Right forelimb (tissue), 1 donor: ENCODE data around the gene SV2C.
A peak's percentile ranks its signal among the peaks of the same experiment; 100 is the strongest.
"Not testable (repeated sequence)": the region's sequence is repeated elsewhere in the genome, so short reads cannot be mapped to it uniquely, and the experiment has no call there.

Experiments
- DNase-seq: peaks from one replicate; pipeline ENCODE4 v3.0.0-alpha.2; 2018

Gene SV2C

DNA sequence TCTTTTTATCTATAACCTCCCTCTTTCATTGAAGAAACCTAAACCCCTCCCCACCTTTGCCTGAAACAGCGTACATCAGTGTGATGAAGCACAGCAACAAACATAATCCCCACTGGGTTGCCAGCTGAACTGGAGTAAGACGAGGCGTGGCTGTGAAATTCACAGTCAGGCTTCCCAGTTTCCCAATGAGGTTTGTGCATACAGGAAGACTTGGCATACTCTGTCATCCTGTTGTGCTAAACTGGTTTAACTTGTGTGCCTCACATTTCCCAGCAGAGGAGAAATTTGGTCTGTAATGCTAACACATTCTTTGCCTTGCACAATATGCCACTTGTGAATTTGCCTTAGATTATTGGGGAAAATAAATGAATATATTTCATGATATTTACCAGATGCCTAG, 121.5 kb downstream of the SV2C start:
- DNase-seq: no peak

DNA sequence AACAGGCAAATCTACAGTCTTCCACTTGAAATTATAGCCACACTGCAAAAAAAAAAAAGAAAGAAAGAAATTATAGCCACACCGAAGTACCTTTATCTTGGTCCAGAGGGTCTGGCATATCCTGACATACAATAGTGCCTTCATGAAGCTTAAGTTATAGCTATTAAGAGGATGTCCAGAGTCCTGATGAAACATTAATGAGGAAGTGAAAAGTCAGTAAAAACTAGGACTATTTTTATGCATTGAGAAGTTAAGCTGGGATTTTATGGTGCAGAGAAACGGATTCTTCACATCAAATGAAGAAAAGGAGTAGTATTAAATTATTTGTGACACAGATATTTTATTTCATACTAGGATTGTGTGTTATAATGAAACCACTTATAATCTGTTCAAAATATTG, 123.9 kb downstream of the SV2C start:
- DNase-seq: no peak

DNA sequence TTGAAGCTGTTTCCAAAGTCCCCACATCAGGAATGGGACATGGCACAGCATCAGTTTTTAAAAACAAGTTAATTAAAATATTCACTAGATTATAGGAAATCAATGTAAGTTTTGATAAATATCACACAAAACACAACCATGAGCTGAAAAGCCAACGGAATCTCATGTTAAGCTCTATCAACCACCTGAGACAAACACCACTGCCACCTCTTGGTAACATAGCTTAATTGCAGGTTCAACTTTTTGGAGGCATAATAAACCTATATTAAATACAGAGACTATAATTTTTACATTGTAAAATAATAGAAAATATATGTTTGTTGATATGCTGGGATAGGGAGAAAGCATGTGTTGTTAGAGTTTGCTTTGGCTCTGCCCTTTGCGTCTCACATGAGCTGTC, 126.1 kb downstream of the SV2C start:
- DNase-seq: no peak

DNA sequence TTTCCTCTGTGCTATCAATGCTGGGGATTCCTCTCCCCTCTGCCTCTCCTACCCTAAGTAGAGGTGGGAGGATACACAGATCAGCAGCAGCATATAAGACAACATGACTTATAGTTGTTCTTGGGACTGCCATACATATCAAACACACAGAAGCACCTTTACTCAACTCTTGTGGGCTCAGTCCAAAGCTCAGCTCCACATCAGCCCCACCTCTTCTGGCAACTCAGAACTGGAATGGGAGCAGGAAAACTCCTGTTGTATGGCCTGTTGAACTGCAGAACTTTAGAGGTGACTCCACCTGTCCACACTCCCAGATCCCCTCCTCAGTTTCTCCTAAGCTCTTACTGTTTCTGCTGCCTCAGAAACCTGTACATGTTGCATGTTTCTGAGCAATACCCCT, 127.8 kb downstream of the SV2C start:
- no peak for DNase-seq

DNA sequence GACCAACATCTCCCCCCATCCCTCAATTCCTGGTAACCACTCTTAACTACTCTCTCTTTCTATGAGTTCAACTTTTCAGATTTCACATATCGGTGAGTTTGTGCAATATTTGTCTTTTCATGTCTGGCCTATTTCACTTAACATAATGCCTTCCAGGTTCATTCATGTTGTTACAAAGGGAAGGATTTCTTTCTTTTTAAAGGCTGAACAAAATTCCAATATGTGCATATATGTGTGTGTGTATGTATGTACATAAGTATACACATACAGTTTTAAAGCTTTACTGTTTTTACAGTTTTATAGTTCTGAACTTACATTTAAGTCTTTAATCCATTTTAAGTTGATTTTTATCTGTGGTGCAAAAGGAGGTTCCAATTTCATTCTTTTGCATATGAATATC, 130.7 kb downstream of the SV2C start:
- no peak for DNase-seq

DNA sequence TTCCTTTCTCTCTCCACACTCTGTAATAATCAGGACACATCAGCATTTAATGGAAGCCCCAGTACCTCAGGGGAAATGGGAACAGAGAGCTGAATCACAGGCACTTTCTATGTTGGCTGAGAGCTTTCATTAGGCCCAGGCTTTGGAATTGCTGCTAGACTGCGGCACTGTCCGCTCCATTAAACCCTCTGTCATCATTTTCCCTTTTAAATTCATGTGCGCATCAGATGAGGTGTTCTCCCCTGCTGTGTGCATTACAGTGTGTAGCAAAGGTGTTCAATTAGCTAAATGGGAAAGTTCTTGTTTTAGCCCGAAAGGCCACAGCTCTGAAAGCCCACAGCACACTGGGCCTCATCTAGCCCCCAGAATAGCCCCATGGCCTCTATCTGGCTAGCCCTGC, 133.6 kb downstream of the SV2C start:
- DNase-seq: no peak

DNA sequence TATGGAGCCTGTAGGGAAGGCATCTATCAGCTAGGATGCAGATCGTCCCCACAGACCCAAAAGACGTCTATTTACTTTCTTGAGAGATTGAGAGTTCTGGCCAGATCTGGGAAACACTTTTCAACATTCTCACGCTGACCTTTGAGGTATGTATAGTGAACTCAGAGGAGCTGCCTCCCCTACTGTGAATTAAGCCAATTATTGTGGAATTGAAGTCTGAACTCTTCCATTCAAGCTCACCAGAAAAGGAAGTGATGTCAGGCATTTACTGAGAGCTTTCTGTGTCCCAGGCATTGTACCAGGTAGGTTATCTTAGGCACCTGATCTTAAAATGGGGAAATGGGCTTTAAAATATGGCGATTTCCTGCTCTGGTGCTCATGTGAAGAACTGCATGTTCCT, 136.5 kb downstream of the SV2C start:
- no peak for DNase-seq

DNA sequence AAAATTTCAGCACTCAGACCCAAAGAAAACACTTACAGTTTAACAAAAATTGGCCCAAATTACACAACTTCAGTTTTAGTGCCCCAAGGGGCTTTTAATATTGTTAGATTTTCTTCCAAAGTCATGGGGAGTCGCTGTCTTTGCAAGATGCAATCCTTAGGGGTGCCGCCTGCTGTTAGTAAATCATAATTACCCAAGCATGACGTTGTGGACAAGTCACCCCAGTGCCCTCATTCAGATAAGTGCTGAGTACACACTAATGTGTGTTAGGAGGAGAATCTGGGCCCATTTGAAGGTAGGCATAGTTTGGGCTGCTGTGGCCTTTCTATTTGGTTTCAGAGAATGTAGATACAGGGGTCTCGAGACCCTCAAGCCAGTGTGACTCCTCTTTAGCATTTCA, 138.1 kb downstream of the SV2C start:
- no peak for DNase-seq

DNA sequence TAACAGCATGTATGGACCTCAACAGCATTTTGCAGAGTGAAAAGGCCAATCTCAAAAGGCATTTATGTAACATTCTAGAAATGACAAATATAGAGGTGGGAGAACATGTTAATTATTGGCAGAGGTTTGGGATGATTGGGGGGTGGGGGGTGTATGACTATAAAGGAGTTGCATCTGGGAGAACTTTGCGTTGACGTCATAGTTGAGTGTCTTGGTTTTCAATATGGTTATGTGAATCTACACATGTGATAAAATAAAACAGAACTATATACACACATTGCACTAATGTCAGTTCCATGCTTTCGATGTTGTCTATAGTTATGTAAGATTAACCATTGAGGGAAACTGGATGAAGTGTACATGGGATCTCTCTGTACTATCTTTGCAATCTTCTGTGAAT, 139.1 kb downstream of the SV2C start:
- DNase-seq: no peak

DNA sequence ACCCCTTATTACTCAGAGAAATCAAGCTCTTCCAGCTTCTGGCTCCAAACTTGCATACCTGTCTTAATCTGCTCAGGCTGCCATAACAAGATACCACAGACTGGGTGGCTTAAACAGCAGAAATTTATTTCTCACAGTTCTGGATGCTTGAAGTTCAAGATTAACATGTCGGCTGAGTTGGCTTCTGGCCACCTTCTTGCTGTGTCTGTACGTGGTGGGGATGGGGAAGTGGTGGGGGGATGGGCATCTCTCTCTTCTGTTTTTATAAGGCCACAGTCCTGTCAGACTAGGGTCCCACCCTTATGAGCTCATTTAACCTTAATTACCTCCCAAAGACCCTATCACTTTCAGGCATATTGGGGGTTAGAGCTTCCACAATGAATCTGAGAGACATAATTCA, 140.5 kb downstream of the SV2C start:
- no peak for DNase-seq

DNA sequence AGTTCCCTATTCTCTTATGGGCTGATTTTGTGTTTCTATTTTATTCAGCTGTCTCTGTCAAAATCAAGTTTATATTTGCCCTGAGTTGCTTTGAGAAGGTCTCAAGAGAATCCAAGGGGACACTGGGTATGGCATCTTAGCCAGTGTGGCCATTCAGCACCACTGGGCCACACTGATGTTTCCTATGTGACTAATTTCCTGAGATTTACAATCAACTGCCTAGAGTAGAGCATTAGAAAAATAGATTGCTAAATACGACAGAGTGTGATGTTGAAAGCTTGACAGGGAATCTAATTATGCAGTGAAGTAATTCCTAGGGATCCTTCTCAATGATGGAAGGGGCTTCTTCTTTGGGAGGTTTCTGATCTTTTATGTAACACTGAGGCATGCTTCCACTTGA, 141.7 kb downstream of the SV2C start:
- no peak for DNase-seq

DNA sequence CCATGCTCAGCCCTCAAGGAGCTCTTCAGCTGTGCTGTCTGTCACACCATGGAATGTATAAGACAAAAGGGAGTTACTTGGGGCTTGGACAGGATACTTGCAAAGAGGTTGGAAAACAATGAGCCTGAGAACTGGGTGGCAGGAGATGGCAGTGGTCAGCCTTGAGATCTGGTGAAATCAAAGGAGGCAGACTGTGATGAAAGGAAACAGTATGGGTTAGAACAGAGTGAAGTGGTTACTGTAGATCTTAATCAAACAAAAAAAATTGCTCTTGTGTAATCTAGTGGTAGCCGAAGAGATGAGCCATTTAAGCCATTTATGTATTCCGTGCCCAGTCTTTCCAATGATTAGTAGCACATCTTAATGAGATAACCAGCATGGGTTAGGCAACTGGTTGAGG, 142.2 kb downstream of the SV2C start:
- no peak for DNase-seq

DNA sequence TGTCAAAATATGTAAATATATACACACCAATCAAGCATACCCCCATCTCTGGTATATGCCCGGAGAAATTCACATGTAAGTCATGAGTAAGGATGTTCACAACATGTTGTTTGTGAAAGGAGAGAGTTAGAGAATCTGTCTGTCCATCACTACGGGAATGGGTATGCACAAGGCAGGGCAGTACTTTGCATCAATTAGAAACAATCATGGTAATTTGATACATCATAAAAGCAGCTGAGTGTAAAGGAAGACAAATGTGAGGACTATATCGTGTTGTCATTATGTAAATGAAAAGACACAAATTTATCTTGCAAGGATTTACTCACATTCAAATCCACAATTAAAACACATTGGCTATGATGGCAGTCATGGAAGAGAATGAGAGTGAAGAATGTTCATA, 146.7 kb downstream of the SV2C start:
- DNase-seq: no peak

DNA sequence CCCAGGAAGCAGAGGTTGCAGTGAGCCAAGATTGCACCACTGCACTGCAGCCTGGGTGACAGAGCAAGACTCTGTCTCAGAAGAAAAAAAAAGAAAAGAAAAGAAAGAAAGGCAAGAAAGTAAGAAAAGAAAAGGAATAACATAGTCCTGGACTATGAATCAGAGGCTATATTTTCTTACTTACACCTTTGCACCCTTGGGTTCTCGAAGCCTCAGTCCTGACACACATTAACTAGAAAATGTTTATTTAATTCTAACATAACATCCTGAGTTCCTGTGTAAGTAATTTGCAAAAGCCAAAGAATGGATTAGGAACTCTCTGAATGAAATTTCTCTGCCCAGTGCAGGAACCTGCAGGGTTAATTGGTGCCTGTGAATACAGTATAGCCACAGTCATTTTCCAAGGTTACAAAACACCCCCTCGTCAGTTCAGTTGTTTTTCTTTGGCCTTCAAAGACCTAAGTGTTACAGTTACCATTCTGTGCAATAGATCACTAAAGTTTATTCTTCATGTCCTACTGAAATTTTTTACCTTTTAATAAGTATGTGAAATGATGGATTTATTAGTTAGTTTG, 147.6 kb downstream of the SV2C start:
- DNase-seq: no peak

DNA sequence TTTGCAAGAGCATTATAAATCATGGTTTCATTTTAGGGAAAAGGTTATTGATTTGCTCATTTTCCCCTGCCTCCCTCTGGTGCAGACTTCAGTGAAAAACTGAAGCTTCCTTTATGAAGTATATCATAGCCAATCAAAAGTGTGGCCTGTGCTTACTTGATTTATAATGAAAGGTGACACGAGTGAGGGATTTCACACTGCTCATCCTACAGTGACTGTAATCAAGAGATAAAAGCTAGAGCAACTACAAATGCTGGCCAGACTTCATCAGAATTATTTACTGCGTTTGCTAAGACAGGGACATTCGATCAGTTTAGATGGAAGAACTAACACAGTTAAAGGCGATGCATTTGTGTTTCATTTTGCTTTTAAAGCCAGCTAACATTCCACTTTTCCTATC, 151.5 kb downstream of the SV2C start:
- no peak for DNase-seq

DNA sequence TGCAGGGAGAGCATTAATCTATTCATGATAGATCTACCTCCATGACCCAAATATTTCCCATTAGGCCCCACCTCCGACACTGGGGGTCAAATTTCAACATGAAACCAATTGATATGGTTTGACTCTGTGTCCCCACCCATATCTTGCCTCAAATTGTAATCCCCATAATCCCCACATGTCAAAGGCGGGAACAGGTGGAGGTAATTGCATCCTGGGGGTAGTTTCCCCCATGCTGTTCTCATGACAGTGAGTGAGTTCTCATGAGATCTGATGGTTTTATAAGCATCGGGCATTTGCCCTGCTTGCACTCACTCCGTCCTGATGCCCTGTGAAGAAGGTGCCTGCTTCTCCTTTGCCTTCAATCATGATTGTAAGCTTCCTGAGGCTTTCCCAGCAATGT, 153.5 kb downstream of the SV2C start:
- no peak for DNase-seq

DNA sequence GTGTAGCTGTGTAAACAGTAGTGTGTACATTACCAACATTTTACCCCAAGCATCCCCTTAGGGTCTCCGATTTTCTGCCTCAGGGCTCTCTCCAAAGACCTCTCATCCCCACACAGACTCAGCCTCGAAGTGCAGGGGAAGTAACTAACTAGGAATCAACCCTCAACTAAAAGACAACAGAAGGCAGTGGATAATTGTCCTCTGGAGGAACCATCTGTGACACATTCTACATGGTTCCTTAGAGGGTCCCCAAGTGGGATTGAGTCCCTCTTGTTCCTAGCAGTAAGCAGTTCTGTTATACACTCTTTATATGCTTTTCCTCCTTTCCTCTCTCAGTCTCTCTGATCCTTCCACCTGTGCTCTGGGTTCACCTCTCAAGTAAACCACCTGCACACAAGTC, 157.2 kb downstream of the SV2C start:
- no peak for DNase-seq

DNA sequence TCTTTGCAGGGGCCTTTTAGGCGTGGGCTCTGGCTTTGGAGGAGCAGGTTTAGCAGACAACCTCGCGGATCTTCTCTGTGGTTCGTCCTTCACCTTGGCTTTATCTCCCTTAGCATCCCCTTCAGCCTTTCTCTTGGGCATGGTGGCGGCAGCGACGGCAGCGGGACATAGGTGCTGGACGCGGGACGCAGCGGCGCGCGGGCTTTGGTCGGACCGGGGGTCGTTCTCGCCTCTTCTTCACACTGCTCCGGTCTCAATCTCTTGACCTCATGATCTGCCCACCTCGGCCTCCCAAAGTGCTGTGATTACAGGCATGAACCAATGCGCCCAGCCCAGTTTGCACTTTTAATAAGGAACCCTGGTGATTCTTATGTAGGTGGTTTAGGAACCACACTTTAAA, 159.0 kb downstream of the SV2C start:
- DNase-seq: not testable (repeated sequence)

DNA sequence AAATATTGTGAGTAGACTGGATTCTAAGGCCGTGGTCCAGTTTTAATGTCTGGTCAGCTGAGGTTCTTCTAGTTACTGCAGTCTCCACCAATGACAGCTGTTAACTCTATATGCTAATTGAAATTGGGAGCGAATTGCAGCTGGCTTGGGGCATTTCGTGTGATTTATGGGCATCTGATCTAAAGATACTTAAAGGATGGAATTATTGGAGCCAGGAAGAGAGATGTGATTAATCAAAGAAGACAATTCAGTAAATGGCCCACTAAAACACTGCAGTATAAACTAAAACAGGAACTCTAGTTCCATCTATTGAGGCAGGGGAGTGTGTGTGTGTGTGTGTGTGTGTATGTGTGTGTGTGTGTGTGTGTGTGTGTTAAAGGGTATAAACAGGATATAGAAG, 162.4 kb downstream of the SV2C start:
- DNase-seq: no peak

DNA sequence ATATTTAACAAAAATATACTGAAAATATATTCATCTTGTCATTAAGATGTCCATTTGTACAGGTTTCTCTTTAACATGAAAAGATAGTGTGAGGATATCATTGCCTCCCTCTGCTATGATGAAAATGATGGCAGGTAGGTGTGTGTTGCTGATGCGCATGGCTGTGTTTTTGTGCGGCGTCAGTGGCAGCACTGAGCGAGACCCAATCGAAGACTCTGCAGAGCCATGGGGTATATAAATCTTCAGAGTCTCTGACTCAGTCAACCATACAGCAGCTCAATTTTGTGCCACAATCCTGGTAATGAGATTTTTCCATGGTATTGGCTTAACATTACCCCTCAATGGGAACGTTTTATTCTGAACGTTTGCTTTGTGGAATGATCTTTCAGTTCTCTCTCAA, 166.4 kb downstream of the SV2C start:
- no peak for DNase-seq

DNA sequence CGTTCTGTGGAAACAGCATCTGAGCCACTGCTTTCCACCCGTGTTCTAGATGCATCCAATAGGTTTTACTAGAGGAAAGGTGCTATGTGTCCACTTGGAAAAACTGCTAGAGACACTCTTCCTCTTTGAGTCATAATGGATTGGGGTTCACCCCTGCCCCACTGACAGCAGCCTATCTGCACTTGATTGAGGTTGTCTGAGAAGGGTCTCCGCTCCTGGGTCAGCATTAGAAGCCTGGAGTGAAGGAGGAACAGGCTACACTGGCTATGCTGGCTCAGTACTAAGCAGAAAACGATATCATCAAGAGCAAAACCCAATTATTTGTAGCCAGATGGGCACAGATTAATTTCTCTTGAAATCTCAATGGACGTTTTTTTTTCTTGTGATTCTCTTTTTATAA, 167.3 kb downstream of the SV2C start:
- DNase-seq: no peak

DNA sequence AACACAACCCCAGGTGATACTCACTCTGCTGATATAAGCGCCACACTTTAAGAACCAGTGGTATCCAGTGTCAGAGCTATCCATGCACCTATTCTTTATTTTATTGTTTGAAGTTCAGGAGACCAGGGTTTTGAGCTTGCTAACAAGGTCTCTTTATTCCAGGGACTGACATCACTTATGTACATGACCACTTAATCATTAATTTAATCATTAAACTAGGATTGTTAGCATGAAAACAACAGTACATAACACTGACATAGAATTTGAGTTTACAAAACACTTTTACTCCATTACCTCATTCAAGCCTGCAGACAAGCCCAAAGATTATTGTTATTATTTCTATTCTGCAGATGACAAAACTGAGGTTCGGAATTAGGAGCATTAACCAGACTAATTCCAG, 168.5 kb downstream of the SV2C start:
- no peak for DNase-seq

DNA sequence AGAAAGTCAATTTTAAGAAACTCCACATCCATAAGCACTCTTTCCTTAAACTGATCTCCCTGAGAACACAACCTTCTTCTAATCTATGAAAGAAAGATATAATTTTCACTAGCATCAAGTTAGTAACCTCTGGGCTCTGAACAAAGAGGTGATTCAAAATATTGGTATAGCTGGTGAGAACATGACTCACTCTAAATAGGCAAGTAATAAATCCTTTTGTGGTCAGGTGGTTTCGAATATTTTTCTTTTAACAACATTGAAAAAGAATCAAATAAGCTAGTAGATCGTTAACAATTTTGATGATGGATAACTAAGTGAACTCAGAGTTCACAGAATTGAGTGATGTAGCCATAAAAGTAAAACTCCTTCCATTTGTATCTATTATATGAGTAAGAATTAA, 169.3 kb downstream of the SV2C start:
- no peak for DNase-seq

DNA sequence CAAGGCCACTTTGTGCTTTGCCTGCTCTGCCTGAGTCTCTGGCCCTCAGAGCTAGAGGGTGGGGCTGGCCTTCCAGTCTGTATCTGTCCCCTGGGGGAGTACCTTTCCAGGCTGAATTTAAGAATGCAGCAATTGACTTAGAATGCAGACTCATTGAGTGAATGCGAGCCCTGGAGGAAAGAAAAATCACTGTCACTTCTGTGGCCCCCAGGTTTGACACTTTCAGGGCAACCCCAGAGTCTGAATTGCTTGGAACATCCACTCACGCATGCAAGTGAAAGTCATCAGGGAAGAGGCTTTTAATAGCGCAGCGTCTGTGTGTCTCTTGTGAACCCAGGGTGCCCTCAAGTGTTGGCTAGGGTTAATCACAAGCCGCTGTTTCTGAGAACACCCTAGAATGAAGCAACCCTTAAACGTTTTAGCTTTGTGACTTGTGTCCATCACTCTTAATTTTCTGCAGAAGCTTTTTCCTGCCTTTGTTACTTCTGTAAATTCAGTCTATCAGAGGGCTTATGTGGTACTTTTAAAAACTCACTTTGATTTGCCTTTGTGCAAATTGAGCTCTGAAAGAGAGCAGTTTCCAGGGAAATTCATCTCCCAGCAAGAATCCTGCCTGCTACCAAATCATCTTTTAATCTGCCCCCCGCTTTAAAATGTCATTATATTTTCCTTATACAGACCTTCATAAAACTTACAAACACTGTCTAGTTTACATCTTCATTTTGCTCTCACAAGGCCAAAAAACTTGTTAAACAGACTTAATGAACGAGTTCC, 173.1 kb downstream of the SV2C start:
- DNase-seq: peak; percentile 67

DNA sequence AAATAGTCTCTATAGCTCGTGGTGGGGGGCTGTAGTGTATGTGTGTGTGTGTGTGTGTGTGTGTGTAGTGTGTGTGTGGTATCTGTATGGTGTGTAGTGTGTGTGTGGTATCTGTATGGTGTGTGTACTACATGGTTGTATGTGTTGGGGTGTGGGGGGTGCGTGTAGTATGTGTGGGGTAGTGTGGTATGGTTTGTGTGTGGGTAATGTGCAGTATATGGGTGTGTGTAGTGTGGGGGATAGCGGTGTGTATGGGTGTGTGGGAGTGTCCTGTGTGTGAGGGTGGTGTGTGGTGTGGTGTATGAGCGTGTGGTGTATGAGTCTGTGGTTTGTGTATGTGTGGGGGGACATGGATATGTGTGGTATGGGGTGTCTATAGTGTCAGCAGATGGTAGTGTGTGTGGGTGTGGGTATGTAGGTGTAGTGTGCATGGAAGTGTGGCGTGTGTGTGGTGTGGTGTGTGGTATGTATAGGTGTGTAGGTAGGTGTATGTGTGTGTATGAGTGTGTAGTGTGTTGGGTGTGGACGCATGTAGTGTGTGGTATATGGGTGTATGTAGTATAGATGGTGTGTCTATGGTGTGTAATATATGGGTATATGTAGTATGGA, 174.1 kb downstream of the SV2C start:
- no peak for DNase-seq
